HG03060 (cell line): ENCODE data around the gene CAVIN2.

ENCODE experiments used
- ATAC-seq: cut with Tn5 transposase; IDR thresholded peaks from one replicate; pipeline ENCODE4 v1.9.1; 2021; ENCODE audit warnings: low read depth, moderate number of reproducible peaks; ENCODE audit not compliant: unreplicated experiment

Gene CAVIN2

GRCh38 chr2:191866675-191867506 lies 20.0 kb upstream of the CAVIN2 start:
- no peak for ATAC-seq

DNA sequence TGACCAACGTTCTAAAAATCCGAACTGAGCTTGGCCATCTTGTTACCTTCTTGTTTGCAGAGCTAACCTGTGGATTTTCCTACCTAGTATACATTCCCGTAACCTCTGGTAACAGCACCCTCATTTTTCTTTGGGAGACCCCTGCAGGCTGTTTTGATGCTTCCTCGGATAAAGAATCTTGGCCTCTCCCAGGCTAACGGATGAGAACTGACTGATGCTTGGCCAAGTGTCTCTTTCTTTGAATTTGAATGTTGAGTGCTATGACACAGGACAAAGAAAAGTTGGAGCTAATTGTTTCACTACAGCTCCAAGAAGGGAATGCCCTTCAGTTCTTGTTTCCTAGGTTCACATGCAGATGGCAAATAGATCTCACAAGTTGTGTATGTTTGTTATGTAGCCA lies 19.3 kb upstream of the CAVIN2 start:
- no peak for ATAC-seq

GRCh38 chr2:191864628-191865374 lies 17.9 kb upstream of the CAVIN2 start:
- no peak for ATAC-seq

DNA sequence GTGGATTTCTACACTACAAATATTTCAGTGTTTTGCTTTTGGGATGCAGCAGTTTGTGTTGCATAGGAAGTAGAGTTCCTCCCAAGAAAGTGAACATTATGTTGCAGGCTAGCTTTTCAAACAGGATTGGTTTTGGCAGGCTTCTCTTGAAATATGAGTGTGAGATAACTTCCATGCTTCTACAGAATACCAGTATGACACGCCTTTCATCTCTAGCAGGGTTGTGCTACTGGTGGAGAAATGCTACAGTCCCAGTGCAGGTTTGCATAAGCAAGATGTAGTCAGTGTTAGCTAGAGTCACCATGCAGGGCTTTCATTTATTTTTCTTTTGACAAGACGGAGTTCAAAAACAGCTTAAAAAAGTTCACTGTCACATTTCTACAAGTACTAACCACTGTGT lies 17.1 kb upstream of the CAVIN2 start:
- ATAC-seq = no peak

- ATAC-seq = no peak
Measured at GRCh38 chr2:191862156-191862775, 15.4 kb upstream of the CAVIN2 start.

GRCh38 chr2:191860760-191861466 lies 14.0 kb upstream of the CAVIN2 start:
- ATAC-seq = no peak

- ATAC-seq = no peak
Measured at GRCh38 chr2:191859681-191860080, 12.8 kb upstream of the CAVIN2 start.

DNA sequence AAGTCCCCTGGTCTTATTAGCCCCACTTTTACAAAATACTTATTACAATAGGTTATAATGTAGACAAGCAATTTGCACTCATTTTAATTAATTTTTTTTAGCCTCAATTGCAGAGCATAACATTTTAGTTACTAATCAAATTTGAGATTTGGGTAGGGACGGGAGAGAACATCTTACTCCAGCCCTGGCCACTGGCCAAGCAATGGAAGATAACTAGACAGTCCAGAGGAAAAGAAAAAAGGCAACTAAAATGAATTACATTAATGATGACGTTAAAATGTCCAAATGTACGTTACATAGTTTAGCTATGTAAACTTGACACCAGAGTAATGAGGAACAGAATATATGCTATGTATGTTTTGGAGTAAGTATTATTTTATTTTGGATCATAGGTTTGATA lies 11.0 kb upstream of the CAVIN2 start:
- no peak for ATAC-seq

GRCh38 chr2:191857259-191857805 lies 10.4 kb upstream of the CAVIN2 start:
- no peak for ATAC-seq

DNA sequence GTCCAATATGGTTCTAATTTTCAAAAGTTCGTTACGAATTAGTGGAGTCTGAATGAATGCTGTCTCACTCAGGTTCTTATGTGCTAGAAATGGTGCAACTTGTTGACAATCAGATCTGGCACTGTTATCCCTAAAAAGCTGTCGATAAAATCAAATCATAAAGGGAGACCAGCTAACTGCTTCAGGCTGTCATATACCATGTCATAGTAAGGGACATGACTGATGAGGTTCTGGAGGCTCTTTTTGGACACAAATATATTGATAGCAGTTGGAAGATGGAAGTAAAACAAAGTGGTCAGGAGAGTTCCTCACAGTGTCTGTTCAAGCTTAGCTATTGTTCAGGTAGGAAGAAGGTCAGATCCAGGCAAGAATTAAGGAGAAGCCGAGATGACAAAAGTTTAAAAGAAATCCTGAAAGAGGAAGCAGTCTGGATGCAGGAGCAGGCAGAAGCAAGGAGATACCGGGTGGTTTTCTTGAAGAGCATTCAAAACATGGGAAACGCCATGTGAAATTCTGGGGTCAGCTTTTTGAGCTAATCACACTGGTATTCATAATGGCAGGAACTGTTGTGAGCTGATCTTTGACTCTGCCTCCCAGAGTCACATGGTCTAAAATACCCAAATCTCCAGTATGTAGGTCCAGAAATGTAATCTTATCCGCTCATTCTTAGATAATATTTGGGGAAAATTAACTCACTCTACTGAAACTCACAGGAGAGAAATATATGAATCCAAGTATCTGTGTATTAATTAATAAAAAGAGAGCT lies 9.4 kb upstream of the CAVIN2 start:
- ATAC-seq = no peak

DNA sequence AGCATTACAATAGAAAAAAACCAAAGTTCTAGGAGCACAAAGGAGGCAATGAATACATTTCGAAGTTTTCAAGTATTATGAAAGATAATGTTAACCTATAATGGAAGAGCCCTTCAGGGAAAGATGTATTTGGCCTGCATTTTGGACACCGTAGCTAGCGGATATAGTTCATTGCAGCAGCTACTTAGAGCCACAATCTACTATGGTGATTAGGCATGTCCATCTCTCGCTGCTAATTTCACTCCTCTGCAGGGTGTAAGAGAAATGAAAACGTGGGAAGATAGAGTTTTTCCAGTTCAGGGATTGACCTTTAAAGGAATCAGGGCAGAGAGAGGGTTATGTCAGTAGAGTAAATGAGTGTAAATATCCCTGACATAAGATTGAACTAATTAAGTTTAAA lies 8.5 kb upstream of the CAVIN2 start:
- ATAC-seq = no peak

DNA sequence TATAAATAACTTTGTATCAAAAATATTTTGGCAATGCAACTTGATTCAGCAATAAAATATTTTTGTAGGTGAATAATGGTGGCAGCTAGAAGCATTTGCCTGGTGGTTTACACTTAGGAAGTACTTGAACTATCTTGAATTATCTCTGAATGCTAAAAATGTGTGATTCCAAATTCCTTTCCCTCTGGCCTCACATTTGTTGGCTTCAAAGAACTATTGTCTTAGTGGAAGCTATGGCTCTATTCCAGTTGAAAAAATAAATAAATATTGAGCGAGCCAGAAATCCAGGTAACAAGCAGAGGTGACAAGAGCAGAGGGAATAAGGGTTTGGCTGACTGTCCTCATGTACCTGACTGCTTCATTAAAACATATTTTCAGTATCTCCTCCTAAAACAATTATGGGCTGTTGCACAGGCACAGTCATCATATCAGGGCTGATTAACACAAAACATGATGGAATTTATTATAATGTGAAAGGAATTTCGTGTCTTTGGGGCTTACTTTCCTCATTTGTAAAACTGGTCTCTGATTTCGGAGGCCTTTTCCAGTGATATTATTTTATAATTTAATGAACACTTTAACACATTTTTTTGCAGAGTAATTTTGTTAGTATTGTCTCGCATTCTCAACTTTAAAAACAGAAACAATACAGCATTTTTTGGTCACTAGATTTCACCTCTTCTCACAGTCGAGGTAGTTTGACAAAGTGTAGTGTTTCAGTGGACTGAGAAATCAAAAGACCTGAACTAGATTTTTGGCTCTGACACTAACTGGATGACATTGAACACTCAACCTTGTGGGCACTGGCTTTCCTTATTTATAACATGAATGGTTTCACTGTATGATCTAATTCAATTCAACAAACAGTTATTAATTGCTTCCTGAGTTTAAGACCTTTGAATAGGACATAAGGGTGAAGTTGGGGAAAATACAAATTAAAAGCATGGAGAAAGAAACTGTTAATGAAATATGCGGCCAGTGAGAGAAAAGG lies 7.8 kb upstream of the CAVIN2 start:
- ATAC-seq = no peak

GRCh38 chr2:191853843-191854242 lies 7.0 kb upstream of the CAVIN2 start:
- ATAC-seq = no peak

GRCh38 chr2:191851158-191851557 lies 4.3 kb upstream of the CAVIN2 start:
- no peak for ATAC-seq

DNA sequence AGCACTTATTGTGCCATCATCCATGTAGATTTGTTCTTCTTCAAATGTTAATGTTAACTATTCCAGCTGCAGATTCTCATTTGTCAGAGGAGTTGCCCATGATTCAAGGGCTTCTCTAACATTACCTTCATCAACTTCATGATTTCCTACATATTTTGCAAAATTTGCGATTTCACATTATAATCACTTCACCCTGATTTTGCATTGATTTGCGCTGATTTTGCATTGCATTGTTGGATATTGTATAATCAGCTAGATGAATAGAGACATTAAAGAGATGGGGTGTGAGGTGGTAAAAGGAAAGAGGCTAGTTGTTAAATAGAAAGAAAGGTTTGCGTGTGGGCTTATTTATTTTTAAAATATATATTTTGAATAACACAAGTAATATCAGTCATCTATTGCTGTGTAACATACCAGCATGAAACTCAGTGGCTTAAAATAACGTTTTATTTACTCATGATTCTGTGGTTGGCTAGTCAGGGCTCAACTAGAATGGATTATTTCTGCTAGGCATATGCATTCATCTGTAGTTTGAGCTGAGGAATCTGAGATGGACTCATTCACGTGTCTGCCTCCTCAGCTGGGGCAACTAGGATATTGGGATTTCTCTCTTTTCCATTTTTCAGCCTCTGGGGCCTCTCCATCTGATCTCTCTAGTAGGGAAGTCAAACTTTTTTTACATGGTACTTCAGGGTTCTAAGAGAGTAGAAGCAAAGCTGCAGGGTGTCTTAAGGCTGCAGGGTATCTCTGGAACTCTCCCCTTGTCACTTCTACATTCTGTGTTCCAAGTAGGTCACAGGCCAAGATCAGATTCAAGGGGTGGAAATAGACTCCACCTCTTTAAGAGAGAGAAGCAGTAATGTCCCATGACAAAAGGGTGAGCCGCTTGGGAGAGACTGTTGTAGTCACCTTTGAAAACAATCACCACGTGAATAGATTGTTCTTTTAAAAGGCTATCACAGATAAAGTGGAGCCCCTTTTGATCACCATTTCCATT lies 2.2 kb upstream of the CAVIN2 start:
- no peak for ATAC-seq

GRCh38 chr2:191847764-191848163 lies 876 bp upstream of the CAVIN2 start:
- no peak for ATAC-seq

DNA sequence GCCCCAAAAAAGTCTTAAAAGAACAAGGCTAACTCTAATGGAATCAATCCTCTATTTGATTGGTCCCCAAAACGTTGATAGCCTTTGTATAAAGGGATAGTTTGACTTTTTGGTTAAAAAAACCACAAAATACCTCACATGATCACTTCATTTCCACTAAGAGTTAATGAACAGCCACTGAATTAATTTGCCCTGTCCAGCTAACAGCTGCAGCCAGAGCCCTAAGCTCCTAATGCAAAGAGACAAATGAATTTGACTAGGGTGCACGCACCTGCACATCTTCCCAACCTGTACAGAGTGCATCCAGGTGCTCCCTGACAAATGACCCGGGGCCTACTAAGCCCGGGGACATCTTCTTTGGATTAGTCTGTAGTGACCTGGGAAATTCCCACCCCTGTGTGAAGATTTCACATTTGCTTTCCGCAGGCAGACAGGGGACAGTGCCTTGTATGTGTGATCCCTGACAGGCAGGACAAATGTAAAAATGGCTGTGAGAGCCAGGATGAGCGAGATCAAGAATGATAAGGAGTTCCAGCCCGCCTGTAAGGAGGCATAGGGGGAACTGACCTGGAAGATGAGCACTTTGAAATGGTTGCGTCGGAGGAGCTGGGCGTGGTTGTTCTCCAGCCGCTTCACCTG lies 893 bp downstream of the CAVIN2 start:
- ATAC-seq = no peak
